H1 (cell line): ENCODE results near the gene UNC79. TPM values are rescaled to one million over a fixed set of nuclear protein-coding genes. Genes with fewer than 3 reads are reported as not detected.

Source experiments
- CTCF ChIA-PET: fragments of 300-600 bp; sonication (Branson Sonifier 250); formaldehyde crosslinking; loops from one replicate; lab custom pipeline; 2021; ENCODE audit not compliant: partially characterized antibody; lab: Charles Lee
- POLR2A ChIA-PET: fragments of 300-600 bp; sonication (Branson Sonifier 250); formaldehyde crosslinking; loops from one replicate; lab custom pipeline; 2021; ENCODE audit warnings: inconsistent platforms; ENCODE audit not compliant: partially characterized antibody; lab: Charles Lee
- DNase-seq, 2 experiments: peaks; one replicate each; pipeline versions ENCODE4 v3.0.0 to v3.0.0-alpha.2; 2010 to 2022; ENCODE audit warnings: low spot score in 2 of 2, low read depth in 1 of 2, mixed read lengths in 1 of 2
- FAIRE-seq: peaks from 2 replicates; lab custom pipeline; 2011; peaks lifted over from hg19 to GRCh38; lab: Jason Lieb, UNC
- H2AFZ ChIP-seq: 2 replicates; pipeline ENCODE4 v1.8.1; 2012; ENCODE audit warnings: low read length, inconsistent platforms
- H2AK5ac ChIP-seq: 2 replicates; pipeline ENCODE4 v1.6.1; 2013; ENCODE audit warnings: low read depth, low read length
- H2BK120ac ChIP-seq: replicated peaks from 2 replicates; pipeline ENCODE3; 2013; ENCODE audit warnings: low read depth, low read length, inconsistent platforms
- H2BK12ac ChIP-seq: 2 replicates; pipeline ENCODE4 v1.6.1; 2013; ENCODE audit warnings: low read depth, low read length
- H2BK15ac ChIP-seq: 2 replicates; pipeline ENCODE4 v1.6.1; 2013; ENCODE audit warnings: low read length
- H2BK20ac ChIP-seq: 2 replicates; pipeline ENCODE4 v1.6.1; 2013; ENCODE audit warnings: low read length
- H2BK5ac ChIP-seq: 2 replicates; pipeline ENCODE4 v1.6.1; 2013; ENCODE audit warnings: low read depth, low read length
- H3K14ac ChIP-seq: 2 replicates; pipeline ENCODE4 v1.6.1; 2013; ENCODE audit warnings: inconsistent platforms; ENCODE audit not compliant: insufficient read length
- H3K18ac ChIP-seq: 2 replicates; pipeline ENCODE4 v1.6.1; 2013; ENCODE audit warnings: low read length; ENCODE audit errors: extremely low read depth
- H3K23ac ChIP-seq: 2 replicates; pipeline ENCODE4 v1.6.1; 2013; ENCODE audit warnings: inconsistent platforms; ENCODE audit not compliant: insufficient read length
- H3K23me2 ChIP-seq: 2 replicates; pipeline ENCODE4 v1.6.1; 2013; ENCODE audit warnings: low read depth, low read length
- H3K27ac ChIP-seq: 2 replicates; pipeline ENCODE4 v1.6.1; 2011; ENCODE audit warnings: low read depth, low read length, inconsistent platforms
- H3K27me3 ChIP-seq, 4 experiments: replicated peaks in 1 of 4; 1 replicate in 1 of 4; 2 replicates in 3 of 4; pipeline versions ENCODE4 v1.6.1 to v1.8.1; 2011 to 2013; ENCODE audit warnings: low read length in 3 of 4, mild to moderate bottlenecking in 3 of 4, inconsistent platforms in 2 of 4, mixed read lengths in 2 of 4, moderate library complexity in 1 of 4; ENCODE audit not compliant: control insufficient read depth in 3 of 4, insufficient read depth in 3 of 4; ENCODE audit errors: extremely low read depth in 1 of 4
- H3K36me3 ChIP-seq, 4 experiments: 2 replicates each; pipeline versions ENCODE4 v1.6.1 to v1.8.1; 2011 to 2013; ENCODE audit warnings: mild to moderate bottlenecking in 4 of 4, low read length in 3 of 4, moderate library complexity in 2 of 4, control low read depth in 1 of 4, inconsistent platforms in 1 of 4; ENCODE audit not compliant: insufficient read depth in 4 of 4, control insufficient read depth in 2 of 4
- H3K4ac ChIP-seq: replicated peaks from 2 replicates; pipeline ENCODE3; 2013; ENCODE audit warnings: low read length, low read depth, mixed read lengths, inconsistent platforms; ENCODE audit not compliant: insufficient read length
- H3K4me1 ChIP-seq, 4 experiments: replicated peaks in 1 of 4; 1 replicate in 1 of 4; 2 replicates in 3 of 4; pipeline versions ENCODE4 v1.6.1 to v1.8.1; 2011 to 2013; ENCODE audit warnings: low read length in 3 of 4, inconsistent platforms in 2 of 4, mixed read lengths in 1 of 4; ENCODE audit not compliant: insufficient read depth in 4 of 4, control insufficient read depth in 3 of 4
- H3K4me2 ChIP-seq, 2 experiments: 2 replicates each; pipeline versions ENCODE4 v1.6.1 to v1.8.1; 2011 to 2013; ENCODE audit warnings: low read depth in 2 of 2, low read length in 2 of 2, control low read depth in 1 of 2, inconsistent platforms in 1 of 2, mild to moderate bottlenecking in 1 of 2; ENCODE audit not compliant: insufficient read depth in 1 of 2
- H3K4me3 ChIP-seq, 4 experiments: fragments of 200-600, 300-600 bp in 1 of 4; sonication (generic), shearing (Covaris generic), sonication (Bioruptor Twin) in 1 of 4; 2 replicates each; pipeline versions ENCODE4 v1.5.1 to v1.8.1; 2011 to 2016; ENCODE audit warnings: low read length in 4 of 4, low read depth in 3 of 4, control low read depth in 2 of 4, inconsistent platforms in 2 of 4, mild to moderate bottlenecking in 2 of 4, mixed read lengths in 1 of 4, moderate library complexity in 1 of 4; ENCODE audit not compliant: insufficient read depth in 2 of 4; ENCODE audit errors: extremely low read depth in 1 of 4
- H3K56ac ChIP-seq: replicated peaks from 2 replicates; pipeline ENCODE3; 2013; ENCODE audit warnings: low read depth, mild to moderate bottlenecking, mixed read lengths, low read length, inconsistent platforms; ENCODE audit not compliant: insufficient read length
- H3K79me1 ChIP-seq: 2 replicates; pipeline ENCODE4 v1.6.1; 2013; ENCODE audit warnings: low read depth, low read length, control low read depth
- H3K79me2 ChIP-seq, 2 experiments: 2 replicates each; pipeline versions ENCODE4 v1.6.1 to v1.8.1; 2012 to 2013; ENCODE audit warnings: low read length in 2 of 2, mild to moderate bottlenecking in 2 of 2, inconsistent platforms in 1 of 2; ENCODE audit not compliant: insufficient read depth in 2 of 2, control insufficient read depth in 1 of 2
- H3K9ac ChIP-seq, 4 experiments: replicated peaks in 1 of 4; 1 replicate in 1 of 4; 2 replicates in 3 of 4; pipeline versions ENCODE4 v1.6.1 to v1.8.1; 2011 to 2013; ENCODE audit warnings: low read depth in 3 of 4, low read length in 3 of 4, control low read depth in 2 of 4, mild to moderate bottlenecking in 2 of 4, moderate library complexity in 2 of 4, inconsistent platforms in 1 of 4; ENCODE audit errors: extremely low read depth in 1 of 4
- H3K9me3 ChIP-seq, 2 experiments: 2 replicates each; pipeline versions ENCODE4 v1.6.1 to v1.8.1; 2012 to 2013; ENCODE audit warnings: mild to moderate bottlenecking in 2 of 2, moderate library complexity in 2 of 2, control low read depth in 1 of 2, inconsistent platforms in 1 of 2, low read depth in 1 of 2, low read length in 1 of 2, mixed read lengths in 1 of 2; ENCODE audit not compliant: insufficient read depth in 2 of 2
- H4K20me1 ChIP-seq, 2 experiments: replicated peaks in 1 of 2; 2 replicates each; pipeline versions ENCODE3 to v1.8.1; 2011 to 2013; ENCODE audit warnings: inconsistent platforms in 2 of 2, low read length in 2 of 2, mild to moderate bottlenecking in 1 of 2; ENCODE audit not compliant: insufficient read depth in 2 of 2, control insufficient read depth in 1 of 2
- H4K5ac ChIP-seq: 2 replicates; pipeline ENCODE4 v1.6.1; 2013; ENCODE audit warnings: low read length, low read depth, mixed read lengths, inconsistent platforms; ENCODE audit not compliant: insufficient read length
- H4K8ac ChIP-seq: 2 replicates; pipeline ENCODE4 v1.8.0; 2013; ENCODE audit warnings: mild to moderate bottlenecking, moderate library complexity, low read length, inconsistent platforms; ENCODE audit not compliant: insufficient read depth; ENCODE audit errors: extremely low read depth
- H4K91ac ChIP-seq: replicated peaks from 2 replicates; pipeline ENCODE3; 2013; ENCODE audit warnings: low read length, mixed read lengths, inconsistent platforms; ENCODE audit not compliant: insufficient read length
- CEBPB ChIP-seq: IDR thresholded peaks from 2 replicates; pipeline ENCODE4 v1.6.1; 2012; ENCODE audit warnings: low read depth, low read length
- CTBP2 ChIP-seq: IDR thresholded peaks from 2 replicates; pipeline ENCODE4 v1.7.0; 2011; ENCODE audit warnings: borderline replicate concordance, mild to moderate bottlenecking, moderate library complexity, mixed read lengths, low read length; ENCODE audit not compliant: insufficient read depth, insufficient read length
- HDAC2 ChIP-seq, 2 experiments: fragments of 300-600 bp in 1 of 2; sonication (generic) in 1 of 2; IDR thresholded peaks; 2 replicates each; pipeline ENCODE4 v1.6.1; 2011 to 2012; ENCODE audit warnings: low read depth in 2 of 2, low read length in 2 of 2, mild to moderate bottlenecking in 2 of 2, moderate library complexity in 2 of 2, borderline replicate concordance in 1 of 2, inconsistent platforms in 1 of 2
- HDAC6 ChIP-seq: IDR thresholded peaks from one replicate; pipeline ENCODE4 v1.7.1; 2012; ENCODE audit warnings: low read depth, mild to moderate bottlenecking, inconsistent platforms, low read length, moderate library complexity
- POLR2AphosphoS5 ChIP-seq: IDR thresholded peaks from 2 replicates; pipeline ENCODE4 v1.6.1; 2011; ENCODE audit warnings: low read depth, low read length
- SRF ChIP-seq: IDR thresholded peaks from 2 replicates; pipeline ENCODE4 v1.6.1; 2011; ENCODE audit warnings: mild to moderate bottlenecking, low read depth, low read length, moderate library complexity
- WGBS, 2 experiments: shearing (Covaris generic) in 1 of 2; methylation state at CpG; one replicate each; pipeline versions ENCODE4 v1.1.6 to v1.1.7; 2013 to 2015; ENCODE audit warnings: low lambda C conversion rate in 2 of 2, mixed read lengths in 2 of 2, inconsistent platforms in 1 of 2, low coverage in 1 of 2, missing lambda C conversion rate in 1 of 2; ENCODE audit not compliant: insufficient replicate concordance in 2 of 2, insufficient coverage in 1 of 2, insufficient read length in 1 of 2; ENCODE audit errors: extremely low coverage in 1 of 2, missing lambda C conversion rate in 1 of 2; 5-methylcytosine and 5-hydroxymethylcytosine counted together
- polyA plus RNA-seq, 7 experiments: library from polyadenylated mRNA; depleted of rRNA in 3 of 7; stranded (reverse) in 5 of 7; unstranded in 2 of 7; fragments of >200 nt in 5 of 7; fragments of 200-250 nt in 2 of 7; gene quantifications; 1 replicate in 5 of 7; 2 replicates in 1 of 7; 4 replicates in 1 of 7; pipeline versions ENCODE4 v1.2.1 to v1.2.3, GENCODE V29; 2011 to 2013; ENCODE audit warnings: missing spikeins in 2 of 7, mixed read lengths in 2 of 7
- total RNA-seq: library from RNA; stranded (reverse); fragmentation: NEBNext Ultra II Directional; extraction: Animal tissue kit (Norgen Biotek cat#: 25700); gene quantifications from 2 replicates; pipeline ENCODE4 v1.2.1, GENCODE V29; 2021

The UNC79 gene
- total and polyA plus RNA-seq, 2 of the 8 experiments (the other 6 are each of a cell fraction or from before 2014, with no cell fraction given) = 1.8 to 2.3 TPM

GRCh38 chr14:93705513-93706156 is 274.9 kb downstream of the UNC79 start:
- no peak overlapping the region for H4K5ac ChIP-seq
- 88% methylated on average over 15 of the region's 15 CpGs; no CpG with 5 or more reads in 1 of the 2 experiments for WGBS, 2 experiments
- H3K56ac ChIP-seq = no peak overlapping the region
- H2AFZ ChIP-seq = no peak overlapping the region
- no peaks in the 10 kb centered on the region for H3K79me1 ChIP-seq
- CTCF ChIA-PET = interaction anchor here (0.8 to 2.3 kb wide), 5 partner anchors 13 to 99 kb away, joined by 3 to 9 read pairs (median 4); no protein-coding TSS in a partner anchor
- H3K23ac ChIP-seq = no peak overlapping the region
- no peak overlapping the region for H2BK120ac ChIP-seq
- H3K4ac ChIP-seq = no peak overlapping the region
- no peaks in the 10 kb centered on the region for H3K79me2 ChIP-seq
- no peak overlapping the region for H2BK15ac ChIP-seq
- no peak overlapping the region; the same call in 1 of the 2 replicates for H4K8ac ChIP-seq
- no peak overlapping the region for H2AK5ac ChIP-seq
- no peak overlapping the region for H4K91ac ChIP-seq
- no peaks in the 10 kb centered on the region for H4K20me1 ChIP-seq
- H3K27me3 ChIP-seq = 0 out of 7 replicates have a peak, but pooled peaks cover 0 to 4% (median 0%) of the 10 kb centered on the region in 4 experiments
- FAIRE-seq (no peak), DNase-seq (no peak)
- no peaks in the 10 kb centered on the region for H3K9me3 ChIP-seq
- H2BK5ac ChIP-seq = no peak overlapping the region
- H3K4me2 ChIP-seq = no peak overlapping the region
- TF ChIP-seq HDAC2 (IDR thresholded peaks at IDR 0.05; ENCODE audit: borderline replicate concordance in 1 of 2, low read depth in 2 of 2, low read length in 2 of 2) (no peak), CTBP2 (no peak), SRF (no peak), POLR2AphosphoS5 (no peak), HDAC6 (no peak), CEBPB (no peak)
- no peak overlapping the region for H2BK12ac ChIP-seq
- H3K36me3 ChIP-seq = no peaks in the 10 kb centered on the region
- POLR2A ChIA-PET = no interaction called here
- no peak overlapping the region for H3K4me3 ChIP-seq
- H3K18ac ChIP-seq = no peak overlapping the region
- H3K14ac ChIP-seq = no peak overlapping the region
- H2BK20ac ChIP-seq = no peak overlapping the region
- H3K27ac ChIP-seq = no peak overlapping the region
- no peak overlapping the region for H3K9ac ChIP-seq
- H3K4me1 ChIP-seq = no peaks in the 10 kb centered on the region
- no peaks in the 10 kb centered on the region for H3K23me2 ChIP-seq
